GM21367 (cell line): ENCODE results near the gene PLOD1.
"Not testable (repeated sequence)": the region's sequence is repeated elsewhere in the genome, so short reads cannot be mapped to it uniquely, and the experiment has no call there.

Experiments used
- ATAC-seq: cut with Tn5 transposase; IDR thresholded peaks from one replicate; pipeline ENCODE4 v1.9.1; 2021; ENCODE audit not compliant: unreplicated experiment

PLOD1 gene

GRCh38 chr1:11938722-11939526 is 4.4 kb downstream of the PLOD1 start:
- no peak for ATAC-seq

- ATAC-seq, result not testable (repeated sequence)
These were observed 5.3 kb downstream of the PLOD1 start for GRCh38 chr1:11939794-11940193.

GRCh38 chr1:11940260-11940921 is 5.9 kb downstream of the PLOD1 start:
- ATAC-seq, result no peak

GRCh38 chr1:11942280-11942679 is 7.8 kb downstream of the PLOD1 start:
- no peak for ATAC-seq

GRCh38 chr1:11943619-11944018 is 9.1 kb downstream of the PLOD1 start:
- no peak for ATAC-seq

GRCh38 chr1:11944358-11944931 is 9.9 kb downstream of the PLOD1 start:
- ATAC-seq, result no peak

- ATAC-seq, result no peak
These were observed 12.1 kb downstream of the PLOD1 start for GRCh38 chr1:11946647-11947046.

GRCh38 chr1:11948822-11949458 is 14.4 kb downstream of the PLOD1 start:
- no peak for ATAC-seq

GRCh38 chr1:11951901-11952300 is 17.4 kb downstream of the PLOD1 start:
- no peak for ATAC-seq

GRCh38 chr1:11952455-11953109 is 18.1 kb downstream of the PLOD1 start:
- ATAC-seq, result no peak

- no peak for ATAC-seq
These were observed 20.7 kb downstream of the PLOD1 start for GRCh38 chr1:11955221-11955620.

GRCh38 chr1:11957398-11957797 is 22.9 kb downstream of the PLOD1 start:
- no peak for ATAC-seq

GRCh38 chr1:11957897-11958296 is 23.4 kb downstream of the PLOD1 start:
- no peak for ATAC-seq

GRCh38 chr1:11960276-11960675 is 25.8 kb downstream of the PLOD1 start:
- no peak for ATAC-seq

GRCh38 chr1:11960715-11961114 is 26.2 kb downstream of the PLOD1 start:
- no peak for ATAC-seq

- ATAC-seq, result no peak
These were observed 26.7 kb downstream of the PLOD1 start for GRCh38 chr1:11961230-11961629.

GRCh38 chr1:11963622-11964021 is 29.1 kb downstream of the PLOD1 start:
- ATAC-seq, result no peak

GRCh38 chr1:11964656-11965055 is 30.1 kb downstream of the PLOD1 start:
- no peak for ATAC-seq

GRCh38 chr1:11967028-11967547 is 32.6 kb downstream of the PLOD1 start:
- no peak for ATAC-seq

GRCh38 chr1:11970441-11971185 is 36.1 kb downstream of the PLOD1 start:
- ATAC-seq, result no peak
